Middle frontal gyrus (tissue), 1 donor: Measurements from ENCODE around the gene RSPRY1.
"Not testable (repeated sequence)": the region's sequence is repeated elsewhere in the genome, so short reads cannot be mapped to it uniquely, and the experiment has no call there.

Source experiments
- DNase-seq: peaks from one replicate; pipeline ENCODE4 v3.0.0-alpha.2; 2015; ENCODE audit warnings: low spot score; ENCODE audit errors: extremely low spot score

The RSPRY1 gene

GRCh38 chr16:57185446-57185944 lies 634 bp upstream of the RSPRY1 start:
- no peak for DNase-seq

- no peak for DNase-seq
Observed at GRCh38 chr16:57186872-57187854, 1.0 kb downstream of the RSPRY1 start.

GRCh38 chr16:57187902-57188710 lies 2.0 kb downstream of the RSPRY1 start:
- not testable (repeated sequence) for DNase-seq

- no peak for DNase-seq
Observed at GRCh38 chr16:57188711-57189002, 2.5 kb downstream of the RSPRY1 start.

GRCh38 chr16:57189527-57189926 lies 3.4 kb downstream of the RSPRY1 start:
- not testable (repeated sequence) for DNase-seq

- DNase-seq = no peak
Observed at GRCh38 chr16:57190136-57190535, 4.0 kb downstream of the RSPRY1 start.

- DNase-seq = no peak
Observed at GRCh38 chr16:57191056-57191571, 5.0 kb downstream of the RSPRY1 start.

- DNase-seq = no peak
Observed at GRCh38 chr16:57192146-57192545, 6.0 kb downstream of the RSPRY1 start.

- DNase-seq = no peak
Observed at GRCh38 chr16:57192720-57193486, 6.8 kb downstream of the RSPRY1 start.

GRCh38 chr16:57194512-57194911 lies 8.4 kb downstream of the RSPRY1 start:
- DNase-seq = no peak

- DNase-seq = no peak
Observed at GRCh38 chr16:57196286-57196685, 10.2 kb downstream of the RSPRY1 start.

- no peak for DNase-seq
Observed at GRCh38 chr16:57196753-57197152, 10.6 kb downstream of the RSPRY1 start.

GRCh38 chr16:57200321-57200720 lies 14.2 kb downstream of the RSPRY1 start:
- DNase-seq = not testable (repeated sequence)

GRCh38 chr16:57200926-57201325 lies 14.8 kb downstream of the RSPRY1 start:
- DNase-seq = not testable (repeated sequence)

GRCh38 chr16:57202095-57202886 lies 16.2 kb downstream of the RSPRY1 start:
- no peak for DNase-seq

- DNase-seq = no peak
Observed at GRCh38 chr16:57203451-57203850, 17.3 kb downstream of the RSPRY1 start.

GRCh38 chr16:57204675-57205074 lies 18.5 kb downstream of the RSPRY1 start:
- DNase-seq = no peak

- no peak for DNase-seq
Observed at GRCh38 chr16:57208926-57209325, 22.8 kb downstream of the RSPRY1 start.

- DNase-seq = no peak
Observed at GRCh38 chr16:57209780-57210179, 23.7 kb downstream of the RSPRY1 start.

GRCh38 chr16:57213462-57213861 lies 27.3 kb downstream of the RSPRY1 start:
- DNase-seq = no peak
